Heart right ventricle (tissue), 16 donors: ENCODE results near the gene HSPG2. TPM values are rescaled to one million over a fixed set of nuclear protein-coding genes. Genes with fewer than 3 reads are reported as not detected.
A peak's percentile ranks its signal among the peaks of the same experiment; 100 is the strongest.

Experiments
- ATAC-seq, 8 donors: fragments of 200-7000 bp; cut with Tn5 transposase; one replicate each; pipeline ENCODE4 v1.9.1; 2020; ENCODE audit warnings: mild to moderate bottlenecking in 8 of 8, moderate library complexity in 8 of 8, moderate number of reproducible peaks in 1 of 8
- DNase-seq, 2 donors: peaks; one replicate each; pipeline ENCODE4 v3.0.0-alpha.2; 2020
- H3K27ac ChIP-seq, 10 donors: fragments of 200-600 bp; sonication (generic) in 2 of 10; one replicate each; pipeline versions ENCODE4 v1.5.0 to v1.8.0; 2020 to 2022; ENCODE audit warnings: mild to moderate bottlenecking in 3 of 10
- H3K27me3 ChIP-seq, 7 donors: fragments of 200-600 bp; one replicate each; pipeline ENCODE4 v1.8.0; 2021 to 2022; ENCODE audit warnings: mild to moderate bottlenecking in 2 of 7
- H3K36me3 ChIP-seq, 9 donors: fragments of 200-600 bp; sonication (generic) in 1 of 9; one replicate each; pipeline versions ENCODE4 v1.5.0 to v1.8.0; 2020 to 2022; ENCODE audit warnings: mild to moderate bottlenecking in 2 of 9
- H3K4me1 ChIP-seq, 9 donors: fragments of 200-600 bp; sonication (generic) in 1 of 9; one replicate each; pipeline versions ENCODE4 v1.5.0 to v1.8.0; 2020 to 2022; ENCODE audit warnings: mild to moderate bottlenecking in 4 of 9
- H3K4me3 ChIP-seq, 10 donors: fragments of 200-600 bp; sonication (generic) in 2 of 10; one replicate each; pipeline versions ENCODE4 v1.5.0 to v1.8.0; 2020 to 2022; ENCODE audit warnings: mild to moderate bottlenecking in 7 of 10, moderate library complexity in 2 of 10
- H3K9me3 ChIP-seq, 11 donors: fragments of 200-600 bp in 10 of 11; sonication (generic) in 2 of 11; one replicate each; pipeline versions ENCODE4 v1.5.0 to v1.8.0; 2013 to 2022; ENCODE audit warnings: mild to moderate bottlenecking in 2 of 11, control low read depth in 1 of 11, moderate library complexity in 1 of 11
- CTCF ChIP-seq, 9 donors: fragments of 200-600 bp; sonication (generic) in 2 of 9; IDR thresholded peaks; one replicate each; pipeline versions ENCODE4 v1.5.0 to v1.8.0; 2021 to 2022; ENCODE audit warnings: antibody characterized with exemption in 9 of 9, mild to moderate bottlenecking in 5 of 9, moderate library complexity in 1 of 9
- WGBS, 2 donors: extraction: QIAGEN DNeasy Blood & Tissue Kit; methylation state at CpG; one replicate each; pipeline ENCODE4 v1.1.7; 2013; ENCODE audit warnings: inconsistent platforms in 1 of 2; 5-methylcytosine and 5-hydroxymethylcytosine counted together
- intact Hi-C, 10 donors: fragments of 100-400 bp; cut with DNase I; formaldehyde crosslinking; loops; one replicate each; pipeline versions ENCODE4 v1.11.1 to v1.14.2; 2022
- polyA plus RNA-seq, 2 donors: library from polyadenylated mRNA; stranded (reverse); fragments of 200-250 nt; gene quantifications; one replicate each; pipeline ENCODE4 v1.2.3, GENCODE V29; 2013
- total RNA-seq, 10 donors: library from RNA; stranded (reverse); fragmentation: NEBNext Ultra II Directional in 3 of 10; extraction: Animal tissue kit (Norgen Biotek cat#: 25700) in 3 of 10; gene quantifications; one replicate each; pipeline versions ENCODE4 v1.2.1 to v1.2.4, GENCODE V29; 2021 to 2023
- donor health status: Arrhythmogenic right ventricular cardiomyopathy.
- donor health status: ischemic (EF 13 %, LVEDD 7.1; RV severe dilation, severe dysfunction).
- donor health status: healthy with polysubstance abuse.
- donor health status: DM: no; HTN: yes; CAD: no.
- donor health status: DM: no; HTN: no; CAD: no.
- donor health status: ischemic (EF 25% LVEDD 6.9; RV normal size, moderate dysfunction).
- donor health status: ischemic (EF 25% LVEDD 5.7; RV mildly dilated, moderate dysfunction).
- donor health status: healthy.
- donor health status: DM: yes; HTN: yes; CAD: no.
- donor health status: Ischemic cardiomyopathy.
- donor health status: ischemic (EF 35%, LVEDD 5.7; RV mildly dilated, moderate dysfunction).
- donor health status: nonischemic (EF 11% LVEDD 7.7; RV severe dilation, severe dysfunction).
- donor health status: DM: yes; HTN: yes; CAD: no.
- donor health status: PGD.
- donor health status: ischemic (EF 29% LVEDD 5.4; RV normal size, mild dysfunction).
- donor health status: nonischemic (EF 23%, LVEDD 6.1; RV moderate dilation, normal function).

The HSPG2 gene
- total and polyA plus RNA-seq, 12 donors, result 221 to 508 (median 310) TPM

GRCh38 chr1:21896026-21896425 lies 41.1 kb downstream of the HSPG2 start:
- DNase-seq (no peak), ATAC-seq (peak in 1 of 8 donors; percentile 7)
- Histone ChIP-seq H3K4me3 (no peak overlapping the region), H3K4me1 (peaks cover 46 to 89% (median 84%) of the 10 kb centered on the region in 9 donors), H3K36me3 (peaks cover 0 to 71% (median 24%) of the 10 kb centered on the region in 9 donors), H3K9me3 (no peaks in the 10 kb centered on the region), H3K27ac (peak overlapping the region; percentile 75 to 99 (median 91)), H3K27me3 (no peaks in the 10 kb centered on the region)
- intact Hi-C loops, result loop anchor here in 7 of 10 donors (2.0 to 5.0 kb wide), 4 partner anchors 41 to 69 kb away; partner anchors contain the start of gene HSPG2 (in 3 of the 7)
- TF ChIP-seq CTCF (IDR thresholded peaks at IDR 0.05), result no peak
- 56 to 69% methylated on average over 8 of the region's 8 CpGs for WGBS, 2 donors

GRCh38 chr1:21894034-21894881 lies 42.9 kb downstream of the HSPG2 start:
- Histone ChIP-seq H3K27me3 (no peaks in the 10 kb centered on the region), H3K4me1 (peaks cover 31 to 76% (median 69%) of the 10 kb centered on the region in 9 donors), H3K27ac (peak overlapping the region in 9 of 10 donors; percentile 84 to 99 (median 92)), H3K4me3 (no peak overlapping the region), H3K9me3 (no peaks in the 10 kb centered on the region), H3K36me3 (peaks cover 0 to 86% (median 38%) of the 10 kb centered on the region in 9 donors)
- TF ChIP-seq CTCF (IDR thresholded peaks at IDR 0.05), result no peak
- DNase-seq (peak in 1 of 2 donors; percentile 60), ATAC-seq (peak in 3 of 8 donors; percentile 28 to 60 (median 41))
- 38 to 47% methylated on average over 11 of the region's 11 CpGs for WGBS, 2 donors
- intact Hi-C loops, result loop anchor here in 1 of 10 donors (5.0 kb wide), 1 partner anchor 68 kb away; no protein-coding TSS in a partner anchor

GRCh38 chr1:21893046-21893805 lies 43.9 kb downstream of the HSPG2 start:
- Histone ChIP-seq H3K27me3 (no peaks in the 10 kb centered on the region), H3K27ac (peak overlapping the region in 8 of 10 donors; percentile 84 to 99 (median 92)), H3K4me1 (peaks cover 22 to 65% (median 58%) of the 10 kb centered on the region in 9 donors), H3K9me3 (no peaks in the 10 kb centered on the region), H3K4me3 (no peak overlapping the region), H3K36me3 (peaks cover 0 to 90% (median 48%) of the 10 kb centered on the region in 9 donors)
- 78 to 80% methylated on average over 14 of the region's 14 CpGs for WGBS, 2 donors
- DNase-seq, result no peak
- ATAC-seq, result no peak
- no peak for TF ChIP-seq CTCF (IDR thresholded peaks at IDR 0.05)
- intact Hi-C loops, result loop anchor here in 1 of 10 donors (5.0 kb wide), 1 partner anchor 69 kb away; no protein-coding TSS in a partner anchor
